SK-N-SH (cell line): ENCODE results near the gene TRDMT1.
A peak's percentile ranks its signal among the peaks of the same experiment; 100 is the strongest.

Experiments used
- CTCF ChIP-seq: fragments of 200-600 bp; sonication (generic); IDR thresholded peaks from 2 replicates; pipeline ENCODE4 v1.6.1; 2017; ENCODE audit warnings: antibody characterized with exemption, mild to moderate bottlenecking, moderate library complexity
- FOXJ3 ChIP-seq: sonication (generic); formaldehyde crosslinking; IDR thresholded peaks from 2 replicates; pipeline ENCODE4 v1.5.1; 2020; ENCODE audit warnings: mild to moderate bottlenecking, missing genetic modification reagents
- JUND ChIP-seq: IDR thresholded peaks from 2 replicates; pipeline ENCODE4 v1.4.0; 2012
- MAX ChIP-seq: IDR thresholded peaks from 2 replicates; pipeline ENCODE4 v1.4.0; 2012; ENCODE audit warnings: low read depth
- NRF1 ChIP-seq: IDR thresholded peaks from 2 replicates; pipeline ENCODE4 v1.6.1; 2012; ENCODE audit warnings: low read depth, mild to moderate bottlenecking, low read length
- POLR2AphosphoS5 ChIP-seq: IDR thresholded peaks from 2 replicates; pipeline ENCODE4 v1.6.1; 2012; ENCODE audit warnings: low read depth, low read length
- RAD21 ChIP-seq: IDR thresholded peaks from 2 replicates; pipeline ENCODE4 v1.6.1; 2012; ENCODE audit warnings: mild to moderate bottlenecking, low read length
- TCF12 ChIP-seq: IDR thresholded peaks from 2 replicates; pipeline ENCODE4 v1.4.0; 2012
- TEAD4 ChIP-seq: IDR thresholded peaks from 2 replicates; pipeline ENCODE4 v1.4.0; 2012; ENCODE audit warnings: mild to moderate bottlenecking, borderline replicate concordance; ENCODE audit not compliant: insufficient read depth
- USF1 ChIP-seq: IDR thresholded peaks from 2 replicates; pipeline ENCODE4 v1.4.0; 2012; ENCODE audit warnings: low read depth, borderline replicate concordance
- YY1 ChIP-seq: IDR thresholded peaks from 2 replicates; pipeline ENCODE4 v1.4.0; 2012; ENCODE audit warnings: low read depth, mild to moderate bottlenecking

GRCh38 chr10:17237149-17237527 lies 35.7 kb upstream of the TRDMT1 start:
- TF ChIP-seq JUND (no peak), TEAD4 (no peak), CTCF (no peak), POLR2AphosphoS5 (peak; percentile 10; the same call in 1 of the 2 replicates), YY1 (no peak), FOXJ3 (CRISPR knock-in tag) (no peak), RAD21 (no peak), MAX (no peak), NRF1 (no peak), USF1 (no peak), TCF12 (no peak)
